ENCODE measurements around the gene TSHZ2.
"Not testable (repeated sequence)": the region's sequence is repeated elsewhere in the genome, so short reads cannot be mapped to it uniquely, and the experiment has no call there.

The TSHZ2 gene

GRCh38 chr20:52998268-52998667 lies 26.1 kb downstream of the TSHZ2 start:
- DNase-seq (ENCODE audit: low spot score) = no peak

GRCh38 chr20:52999040-52999439 lies 26.9 kb downstream of the TSHZ2 start:
- no peak for DNase-seq (ENCODE audit: low spot score)

- DNase-seq (ENCODE audit: low spot score) = peak; percentile 80
Observed at GRCh38 chr20:53001498-53002301, 29.5 kb downstream of the TSHZ2 start.

- no peak for DNase-seq (ENCODE audit: low spot score)
Observed at GRCh38 chr20:53002786-53003185, 30.6 kb downstream of the TSHZ2 start.

- DNase-seq (ENCODE audit: low spot score) = no peak
Observed at GRCh38 chr20:53003420-53004154, 31.4 kb downstream of the TSHZ2 start.

GRCh38 chr20:53004267-53004813 lies 32.2 kb downstream of the TSHZ2 start:
- no peak for DNase-seq (ENCODE audit: low spot score)

- no peak for DNase-seq (ENCODE audit: low spot score)
Observed at GRCh38 chr20:53009979-53010735, 38.0 kb downstream of the TSHZ2 start.

- DNase-seq (ENCODE audit: low spot score) = no peak
Observed at GRCh38 chr20:53011640-53012039, 39.5 kb downstream of the TSHZ2 start.

- no peak for DNase-seq (ENCODE audit: low spot score)
Observed at GRCh38 chr20:53013183-53013582, 41.0 kb downstream of the TSHZ2 start.

GRCh38 chr20:53013847-53014246 lies 41.7 kb downstream of the TSHZ2 start:
- DNase-seq (ENCODE audit: low spot score) = no peak

- DNase-seq (ENCODE audit: low spot score) = no peak
Observed at GRCh38 chr20:53016071-53016470, 43.9 kb downstream of the TSHZ2 start.

GRCh38 chr20:53016534-53017042 lies 44.4 kb downstream of the TSHZ2 start:
- DNase-seq (ENCODE audit: low spot score) = no peak

GRCh38 chr20:53017206-53017605 lies 45.0 kb downstream of the TSHZ2 start:
- no peak for DNase-seq (ENCODE audit: low spot score)

- no peak for DNase-seq (ENCODE audit: low spot score)
Observed at GRCh38 chr20:53019464-53019863, 47.3 kb downstream of the TSHZ2 start.

GRCh38 chr20:53020376-53020775 lies 48.2 kb downstream of the TSHZ2 start:
- no peak for DNase-seq (ENCODE audit: low spot score)

GRCh38 chr20:53020834-53021233 lies 48.7 kb downstream of the TSHZ2 start:
- DNase-seq (ENCODE audit: low spot score) = no peak

- no peak for DNase-seq (ENCODE audit: low spot score)
Observed at GRCh38 chr20:53021934-53022333, 49.8 kb downstream of the TSHZ2 start.

GRCh38 chr20:53023732-53024520 lies 51.8 kb downstream of the TSHZ2 start:
- no peak for DNase-seq (ENCODE audit: low spot score)

GRCh38 chr20:53024653-53025052 lies 52.5 kb downstream of the TSHZ2 start:
- DNase-seq (ENCODE audit: low spot score) = not testable (repeated sequence)

- no peak for DNase-seq (ENCODE audit: low spot score)
Observed at GRCh38 chr20:53027089-53027488, 54.9 kb downstream of the TSHZ2 start.

- DNase-seq (ENCODE audit: low spot score) = no peak
Observed at GRCh38 chr20:53028337-53029007, 56.3 kb downstream of the TSHZ2 start.

Data from SW480 (cell line).